Adrenal gland (tissue), 5 donors: Measurements from ENCODE around the gene FEV.

Experiments
- CTCF ChIP-seq, 6 experiments: fragments of 450-650 bp in 4 of 6; fragments of 200-600 bp in 2 of 6; sonication (generic) in 1 of 6; IDR thresholded peaks; 1 replicate in 5 of 6; 2 replicates in 1 of 6; pipeline versions ENCODE4 v1.5.1 to v1.8.0; 2016 to 2021; ENCODE audit warnings: antibody characterized with exemption in 6 of 6, mild to moderate bottlenecking in 2 of 6, moderate library complexity in 1 of 6
- POLR2A ChIP-seq, 2 donors: fragments of 450-650 bp; IDR thresholded peaks; one replicate each; pipeline ENCODE4 v1.6.1; 2017; ENCODE audit warnings: antibody characterized with exemption in 2 of 2, mild to moderate bottlenecking in 2 of 2, moderate library complexity in 1 of 2
- donor health status: DM: no; HTN: no; CAD: no.

- TF ChIP-seq CTCF (IDR thresholded peaks at IDR 0.05) (no peak), POLR2A (IDR thresholded peaks at IDR 0.05) (no peak)
Measured at GRCh38 chr2:218993345-218994315, 8.6 kb upstream of the FEV start, which contains the start of gene CRYBA2.
